HepG2 (cell line): ENCODE data around the gene VDR. TPM values are rescaled to one million over a fixed set of nuclear protein-coding genes. Genes with fewer than 3 reads are reported as not detected.

Source experiments
- ATAC-seq: fragments of 200-7000 bp; cut with Tn5 transposase; 3 replicates; pipeline ENCODE4 v1.9.1; 2020; ENCODE audit warnings: mild to moderate bottlenecking, moderate library complexity
- BruUV-seq: library from RNA; stranded (reverse); fragments of 400-500 nt; replicated peaks from 2 replicates; lab custom pipeline; 2021; lab: Mats Ljungman, UMichigan
- CTCF ChIA-PET: fragments of 300-600 bp; formaldehyde crosslinking; extraction: SDS; loops from one replicate; lab custom pipeline; 2021; ENCODE audit warnings: low total read pairs, inconsistent platforms, low intra/inter-chr PET ratio; lab: Yijun Ruan, JAX
- POLR2A ChIA-PET: fragments of 350-600 bp; sonication (Branson Sonifier 250); formaldehyde crosslinking; loops from one replicate; lab custom pipeline; 2020; ENCODE audit warnings: antibody characterized with exemption, inconsistent platforms; lab: Yijun Ruan, JAX
- DNase-seq: peaks from one replicate; pipeline ENCODE4 v3.0.0-alpha.2; 2015; ENCODE audit warnings: low spot score
- FAIRE-seq: peaks from 3 replicates; lab custom pipeline; 2011; peaks lifted over from hg19 to GRCh38; lab: Jason Lieb, UNC
- H2AFZ ChIP-seq: one replicate; pipeline ENCODE4 v1.6.1; 2011; ENCODE audit warnings: low read length, inconsistent platforms
- H3K27ac ChIP-seq: fragments of 300-600 bp; 3 replicates; pipeline ENCODE4 v1.8.0; 2011; ENCODE audit warnings: mixed run types, mild to moderate bottlenecking, mixed read lengths, low read length, inconsistent platforms; ENCODE audit not compliant: insufficient read depth; ENCODE audit errors: extremely low read length
- H3K27me3 ChIP-seq, 2 experiments: fragments of 200-600 bp in 1 of 2; 2 replicates in 1 of 2; 3 replicates in 1 of 2; pipeline versions ENCODE4 v1.6.0 to v1.8.0; 2011; ENCODE audit warnings: low read length in 2 of 2, mild to moderate bottlenecking in 2 of 2, moderate library complexity in 2 of 2, inconsistent platforms in 1 of 2; ENCODE audit not compliant: insufficient read depth in 2 of 2, control insufficient read depth in 1 of 2
- H3K36me3 ChIP-seq, 2 experiments: fragments of 200-600 bp in 1 of 2; replicated peaks in 1 of 2; 2 replicates in 1 of 2; 3 replicates in 1 of 2; pipeline versions ENCODE4 v1.5.1 to v1.8.0; 2011; ENCODE audit warnings: low read length in 2 of 2, inconsistent platforms in 1 of 2; ENCODE audit not compliant: insufficient read depth in 2 of 2, control insufficient read depth in 1 of 2
- H3K4me1 ChIP-seq: 2 replicates; pipeline ENCODE4 v1.5.1; 2012; ENCODE audit warnings: low read length, inconsistent platforms; ENCODE audit not compliant: insufficient read depth
- H3K4me2 ChIP-seq: 2 replicates; pipeline ENCODE4 v1.6.0; 2011; ENCODE audit warnings: low read depth, low read length, inconsistent platforms
- H3K4me3 ChIP-seq, 3 experiments: fragments of 200-600 bp in 1 of 3; sonication (generic), shearing (Covaris generic) in 1 of 3; replicated peaks in 1 of 3; 2 replicates each; pipeline ENCODE4 v1.5.1; 2011 to 2016; ENCODE audit warnings: low read length in 3 of 3, inconsistent platforms in 2 of 3, low read depth in 2 of 3, mild to moderate bottlenecking in 2 of 3, control low read depth in 1 of 3, mixed read lengths in 1 of 3; ENCODE audit not compliant: insufficient read depth in 1 of 3
- H3K79me2 ChIP-seq: one replicate; pipeline ENCODE4 v1.6.1; 2011; ENCODE audit warnings: low read length, inconsistent platforms; ENCODE audit not compliant: insufficient read depth
- H3K9ac ChIP-seq: 2 replicates; pipeline ENCODE4 v1.6.0; 2011; ENCODE audit warnings: mild to moderate bottlenecking, low read depth, low read length, inconsistent platforms; ENCODE audit not compliant: insufficient read depth
- H3K9me3 ChIP-seq: 2 replicates; pipeline ENCODE4 v1.5.1; 2012; ENCODE audit warnings: mild to moderate bottlenecking, low read length
- H4K20me1 ChIP-seq: 2 replicates; pipeline ENCODE4 v1.6.0; 2011; ENCODE audit warnings: inconsistent platforms, mild to moderate bottlenecking, low read length, moderate library complexity; ENCODE audit not compliant: insufficient read depth
- HNF4A ChIP-seq: sonication (generic); formaldehyde crosslinking; IDR thresholded peaks from 2 replicates; pipeline ENCODE4 v1.4.0; 2020; ENCODE audit warnings: missing genetic modification reagents
- IRF9 ChIP-seq: sonication (generic); formaldehyde crosslinking; IDR thresholded peaks from 2 replicates; pipeline ENCODE4 v1.8.0; 2022; ENCODE audit warnings: missing genetic modification reagents, mild to moderate bottlenecking, borderline replicate concordance
- SP4 ChIP-seq: sonication (generic); formaldehyde crosslinking; IDR thresholded peaks from 2 replicates; pipeline ENCODE4 v1.8.1; 2023; ENCODE audit warnings: mild to moderate bottlenecking, missing genetic modification reagents
- XBP1 ChIP-seq: sonication (generic); formaldehyde crosslinking; IDR thresholded peaks from 2 replicates; pipeline ENCODE4 v1.5.0; 2020; ENCODE audit warnings: missing genetic modification reagents
- ZBTB38 ChIP-seq: sonication (generic); formaldehyde crosslinking; IDR thresholded peaks from 2 replicates; pipeline ENCODE4 v1.5.1; 2020; ENCODE audit warnings: mild to moderate bottlenecking, missing genetic modification reagents
- ZNF775 ChIP-seq: sonication (generic); formaldehyde crosslinking; IDR thresholded peaks from 2 replicates; pipeline ENCODE4 v1.4.0; 2020; ENCODE audit warnings: missing genetic modification reagents, mild to moderate bottlenecking, moderate library complexity, borderline replicate concordance
- ZNF839 ChIP-seq: sonication (generic); formaldehyde crosslinking; IDR thresholded peaks from 2 replicates; pipeline ENCODE4 v1.4.0; 2020; ENCODE audit warnings: missing genetic modification reagents, mild to moderate bottlenecking, borderline replicate concordance
- WGBS: methylation state at CpG from one replicate; pipeline ENCODE4 v1.1.6; 2017; ENCODE audit warnings: low lambda C conversion rate; 5-methylcytosine and 5-hydroxymethylcytosine counted together
- in situ Hi-C: cut with HindIII; loops from 2 replicates; pipeline ENCODE4 v1.10.0; 2017; ENCODE audit warnings: low pct_unique_long_range_greater_than_20kb; ENCODE audit not compliant: extremely low pct_ligation_motif_present
- intact Hi-C: fragments of 100-400 bp; cut with micrococcal nuclease; formaldehyde crosslinking; loops from one replicate; pipeline ENCODE4 v1.10.0; 2022; ENCODE audit not compliant: unreplicated experiment
- polyA plus RNA-seq, 8 experiments: library from polyadenylated mRNA; depleted of rRNA in 3 of 8; stranded (reverse) in 7 of 8; unstranded in 1 of 8; fragments of >200 nt; fragmentation: Illumina TruSeq in 4 of 8; extraction: Trizol in 4 of 8; gene quantifications; 2 replicates each; pipeline versions ENCODE4 v1.2.1 to v1.2.3, GENCODE V29; 2011 to 2016; ENCODE audit warnings: low read depth in 4 of 8, missing spikeins in 1 of 8, mixed read lengths in 1 of 8; ENCODE audit not compliant: insufficient read depth in 1 of 8
- total RNA-seq, 5 experiments: library from RNA; depleted of rRNA; stranded (reverse); fragments of >200 nt; fragmentation: Illumina TruSeq; extraction: Trizol; gene quantifications; 2 replicates each; pipeline ENCODE4 v1.2.3, GENCODE V29; 2016; ENCODE audit warnings: low read depth in 1 of 5

VDR gene
- total and polyA plus RNA-seq, 2 of the 13 experiments (the other 11 are each of a cell fraction or from before 2014, with no cell fraction given) = 0.08 to 0.33 TPM

DNA sequence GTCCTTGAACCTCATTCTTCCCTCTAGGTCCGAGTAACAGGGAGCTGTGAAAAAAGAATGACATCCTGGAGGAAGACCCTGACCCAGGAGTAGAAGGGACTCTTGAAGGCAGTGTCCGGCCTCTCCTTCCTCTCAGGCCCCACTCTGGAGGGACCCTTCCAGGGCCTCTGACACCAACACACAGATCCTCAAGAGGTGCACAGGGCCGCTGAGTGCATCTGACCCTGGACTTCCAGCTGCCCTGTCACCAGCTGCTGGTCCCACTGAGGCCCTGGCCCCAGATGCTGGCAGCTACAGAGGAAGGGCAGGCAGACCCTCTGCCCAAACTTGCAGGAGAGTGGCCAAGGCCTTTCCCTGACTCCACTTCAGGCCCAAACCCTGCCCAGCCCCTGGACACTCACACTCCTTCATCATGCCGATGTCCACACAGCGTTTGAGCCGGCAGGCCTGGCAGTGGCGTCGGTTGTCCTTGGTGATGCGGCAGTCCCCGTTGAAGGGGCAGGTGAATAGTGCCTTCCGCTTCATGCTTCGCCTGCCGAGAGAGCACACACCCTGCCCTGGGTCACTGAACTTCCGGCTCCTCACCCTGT, 40.1 kb downstream of the VDR start:
- no peak overlapping the region for H3K4me3 ChIP-seq
- CTCF ChIA-PET = no interaction called here
- no peaks in the 10 kb centered on the region for H3K27me3 ChIP-seq
- H3K9me3 ChIP-seq = no peaks in the 10 kb centered on the region
- H3K79me2 ChIP-seq = no peaks in the 10 kb centered on the region
- H2AFZ ChIP-seq = no peak overlapping the region
- no peak for TF ChIP-seq SP4
- TF ChIP-seq ZBTB38 = 0 out of 2 replicates have a peak, but pooled peaks have one; percentile 23
- H4K20me1 ChIP-seq = no peaks in the 10 kb centered on the region
- H3K27ac ChIP-seq = no peak overlapping the region
- intact Hi-C loops (no loop called here), in situ Hi-C loops (no loop called here)
- DNase-seq (no peak), FAIRE-seq (no peak), ATAC-seq (no peak; the same call in 2 of the 3 replicates)
- WGBS = 61% methylated on average over 3 of the region's 14 CpGs
- H3K4me2 ChIP-seq = no peak overlapping the region
- no peak overlapping the region for H3K9ac ChIP-seq
- H3K36me3 ChIP-seq = no peaks in the 10 kb centered on the region
- POLR2A ChIA-PET = no interaction called here
- H3K4me1 ChIP-seq = peaks cover 38% of the 10 kb centered on the region
- BruUV-seq = no TSS peak

DNA sequence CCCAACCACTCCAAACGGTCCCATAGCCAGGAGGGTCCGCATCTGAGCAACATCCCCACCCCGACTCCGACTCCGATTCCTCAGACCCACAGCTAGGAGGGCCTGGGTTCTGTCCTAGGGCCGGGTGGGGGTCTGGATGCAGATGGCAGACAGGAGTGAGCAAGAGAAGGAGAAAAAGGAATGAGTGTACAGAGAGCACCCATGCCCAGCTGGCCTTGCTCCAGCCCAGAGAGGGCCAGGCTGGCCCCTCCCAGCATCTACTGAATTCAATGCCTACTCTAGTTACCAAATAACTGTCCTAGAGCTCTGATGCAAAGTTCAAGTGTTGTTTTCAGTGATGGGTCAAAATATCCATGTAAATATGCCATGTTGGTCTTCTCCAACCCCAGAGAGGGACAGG, 40.8 kb downstream of the VDR start:
- intact Hi-C loops = no loop called here
- BruUV-seq = no TSS peak
- Histone ChIP-seq H3K27ac (peak overlapping the region; percentile 47), H3K9me3 (no peaks in the 10 kb centered on the region), H3K4me1 (peaks cover 38% of the 10 kb centered on the region), H3K4me2 (peak overlapping the region; percentile 30; the same call in 1 of the 2 replicates), H2AFZ (no peak overlapping the region), H3K79me2 (no peaks in the 10 kb centered on the region), H3K9ac (no peak overlapping the region), H3K36me3 (no peaks in the 10 kb centered on the region), H3K4me3 (peak overlapping the region in 1 of 3 experiments; percentile 5; a peak in 1 of 6 replicates), H4K20me1 (no peaks in the 10 kb centered on the region), H3K27me3 (no peaks in the 10 kb centered on the region)
- in situ Hi-C loops = no loop called here
- ATAC-seq (peak; percentile 78), FAIRE-seq (no peak), DNase-seq (peak; percentile 20)
- ChIA-PET POLR2A (interaction anchor here (1.2 kb wide), 1 partner anchor 12 kb away, joined by 3 read pairs; no protein-coding TSS in a partner anchor), CTCF (no interaction called here)
- TF ChIP-seq ZNF839 (CRISPR knock-in tag) (no peak), IRF9 (CRISPR knock-in tag) (no peak), HNF4A (CRISPR knock-in tag) (peak; percentile 39; the same call in 1 of the 2 replicates), SP4 (no peak), XBP1 (CRISPR knock-in tag) (no peak), ZNF775 (CRISPR knock-in tag) (no peak)
- 67% methylated on average over 6 of the region's 6 CpGs for WGBS
